GM12874 (cell line): ENCODE data around the gene LAG3.

Source experiments
- CTCF ChIP-seq: IDR thresholded peaks from 2 replicates; pipeline ENCODE4 v1.5.1; 2011; ENCODE audit warnings: low read depth, mild to moderate bottlenecking, control low read depth, low read length, moderate library complexity; ENCODE audit not compliant: insufficient read depth

Gene LAG3

GRCh38 chr12:6766651-6767349, 5.5 kb upstream of the LAG3 start:
- TF ChIP-seq CTCF: peak; percentile 81

GRCh38 chr12:6767353-6768319, 4.7 kb upstream of the LAG3 start:
- no peak for TF ChIP-seq CTCF

GRCh38 chr12:6768437-6768914, 3.8 kb upstream of the LAG3 start:
- no peak for TF ChIP-seq CTCF

GRCh38 chr12:6768990-6769389, 3.3 kb upstream of the LAG3 start:
- no peak for TF ChIP-seq CTCF

GRCh38 chr12:6769666-6770065, 2.7 kb upstream of the LAG3 start:
- no peak for TF ChIP-seq CTCF

- TF ChIP-seq CTCF: no peak
Measured at GRCh38 chr12:6770094-6770493, 2.2 kb upstream of the LAG3 start.

- TF ChIP-seq CTCF: no peak
Measured at GRCh38 chr12:6770600-6770999, 1.7 kb upstream of the LAG3 start.
